HG03558 (cell line): ENCODE measurements around the gene GNA12.
"Not testable (repeated sequence)": the region's sequence is repeated elsewhere in the genome, so short reads cannot be mapped to it uniquely, and the experiment has no call there.

Experiments
- ATAC-seq: cut with Tn5 transposase; IDR thresholded peaks from one replicate; pipeline ENCODE4 v1.9.1; 2021; ENCODE audit warnings: moderate number of reproducible peaks; ENCODE audit not compliant: unreplicated experiment; ENCODE audit errors: extremely low read depth

GNA12 gene

GRCh38 chr7:2706685-2707126, 137.4 kb downstream of the GNA12 start:
- ATAC-seq, result no peak

GRCh38 chr7:2705371-2706096, 138.6 kb downstream of the GNA12 start:
- ATAC-seq, result no peak

- ATAC-seq, result no peak
These were observed 141.5 kb downstream of the GNA12 start for GRCh38 chr7:2702594-2702957.

- no peak for ATAC-seq
These were observed 142.1 kb downstream of the GNA12 start for GRCh38 chr7:2701832-2702593.

DNA sequence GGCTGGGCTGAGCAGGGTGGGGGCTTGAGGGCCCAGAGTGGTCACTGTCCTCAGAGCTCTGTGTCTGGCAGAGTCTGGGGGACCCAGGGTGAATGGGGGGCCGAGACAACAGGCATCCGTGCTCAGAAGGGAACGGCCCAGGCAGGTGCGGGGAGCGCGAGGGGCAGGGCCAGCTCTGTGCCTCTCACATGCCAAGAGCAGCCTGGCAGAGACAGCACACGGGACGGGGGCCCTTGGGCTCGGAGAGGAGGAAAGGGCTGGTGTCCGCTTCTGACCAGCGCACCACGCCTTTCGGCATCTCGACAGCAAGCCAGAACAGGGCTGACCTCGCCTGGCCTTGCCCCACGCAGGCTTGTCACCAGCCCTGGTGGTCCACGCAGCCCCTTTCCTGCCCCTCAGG, 142.7 kb downstream of the GNA12 start:
- no peak for ATAC-seq

DNA sequence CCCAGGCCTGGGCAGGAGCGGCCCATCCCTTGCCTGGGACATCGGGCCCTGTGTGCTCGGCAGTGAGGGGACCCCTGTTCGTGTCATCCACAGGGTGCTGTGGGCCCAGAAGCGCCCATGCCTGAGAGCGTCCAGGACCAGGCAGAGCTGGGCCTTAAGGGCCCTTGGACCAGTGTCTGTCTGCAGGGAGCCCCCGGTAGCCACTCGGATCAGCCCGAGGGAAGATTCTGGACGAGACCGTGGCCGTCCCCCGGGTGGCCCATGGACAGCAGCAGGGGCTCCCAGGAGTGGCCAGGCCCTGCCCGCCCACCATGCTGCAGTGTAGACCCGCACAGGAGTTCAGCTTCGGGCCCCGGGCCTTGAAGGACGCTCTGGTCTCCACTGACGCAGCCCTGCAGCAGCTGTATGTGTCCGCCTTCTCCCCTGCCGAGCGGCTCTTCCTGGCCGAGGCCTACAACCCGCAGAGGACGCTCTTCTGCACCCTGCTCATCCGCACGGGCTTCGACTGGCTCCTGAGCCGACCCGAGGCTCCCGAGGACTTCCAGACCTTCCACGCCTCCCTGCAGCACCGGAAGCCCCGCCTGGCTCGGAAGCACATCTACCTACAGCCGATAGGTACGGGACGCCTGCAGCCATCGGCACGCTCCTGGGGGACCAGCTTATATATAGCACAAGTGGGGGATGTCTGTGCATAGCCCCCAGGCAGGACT, 143.8 kb downstream of the GNA12 start:
- ATAC-seq, result no peak

DNA sequence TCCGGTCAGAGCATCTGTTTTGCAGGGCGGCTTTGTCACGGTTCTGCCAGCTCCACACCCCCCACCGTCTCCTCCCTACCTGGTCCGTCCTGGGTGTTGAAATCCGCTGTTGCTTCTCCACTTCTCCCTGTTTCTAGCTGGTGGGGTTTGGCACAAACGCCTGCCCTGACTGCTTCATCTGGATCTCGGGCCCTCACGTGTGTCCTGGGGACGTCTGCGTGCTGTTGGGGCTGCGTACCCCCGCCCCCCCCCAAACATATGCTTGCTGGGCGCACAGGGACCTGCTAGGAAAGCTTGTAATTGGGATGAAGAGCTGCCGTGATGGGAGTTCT, 144.9 kb downstream of the GNA12 start:
- no peak for ATAC-seq

DNA sequence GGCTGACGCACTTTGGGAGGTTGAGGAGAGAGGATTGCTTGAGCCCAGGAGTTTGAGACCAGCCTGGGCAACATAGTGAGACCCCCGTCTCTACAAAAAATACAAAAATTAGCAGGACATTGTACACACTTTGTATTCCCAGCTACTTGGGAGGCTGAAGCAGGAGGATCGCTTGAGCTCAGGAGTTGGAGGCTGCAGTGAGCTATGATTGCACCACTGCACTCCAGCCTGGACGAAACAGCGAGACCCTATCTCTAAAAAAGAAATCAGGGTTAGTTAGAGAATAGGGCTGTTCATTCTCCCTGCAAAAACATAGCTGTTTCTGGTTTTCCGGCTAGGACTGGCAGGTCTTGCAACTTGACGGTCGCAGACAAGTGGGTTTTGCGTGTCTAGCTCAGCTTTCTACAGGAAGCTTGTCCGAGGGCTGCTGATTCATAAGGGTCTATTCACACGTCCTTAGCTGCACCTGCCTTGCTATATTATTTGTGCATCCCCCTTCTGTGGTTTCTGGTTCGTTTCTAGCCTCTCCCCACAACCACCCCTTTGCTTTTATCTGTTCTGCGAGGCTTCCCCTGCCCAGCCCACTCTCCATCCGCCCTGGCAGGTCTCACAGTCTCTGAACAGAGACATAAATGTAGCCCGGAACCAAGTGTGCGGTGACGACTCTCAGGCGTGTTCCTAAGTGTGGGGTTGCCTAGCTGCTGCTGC, 145.4 kb downstream of the GNA12 start:
- peak; percentile 87 for ATAC-seq

GRCh38 chr7:2694122-2694436, 150.0 kb downstream of the GNA12 start:
- not testable (repeated sequence) for ATAC-seq

DNA sequence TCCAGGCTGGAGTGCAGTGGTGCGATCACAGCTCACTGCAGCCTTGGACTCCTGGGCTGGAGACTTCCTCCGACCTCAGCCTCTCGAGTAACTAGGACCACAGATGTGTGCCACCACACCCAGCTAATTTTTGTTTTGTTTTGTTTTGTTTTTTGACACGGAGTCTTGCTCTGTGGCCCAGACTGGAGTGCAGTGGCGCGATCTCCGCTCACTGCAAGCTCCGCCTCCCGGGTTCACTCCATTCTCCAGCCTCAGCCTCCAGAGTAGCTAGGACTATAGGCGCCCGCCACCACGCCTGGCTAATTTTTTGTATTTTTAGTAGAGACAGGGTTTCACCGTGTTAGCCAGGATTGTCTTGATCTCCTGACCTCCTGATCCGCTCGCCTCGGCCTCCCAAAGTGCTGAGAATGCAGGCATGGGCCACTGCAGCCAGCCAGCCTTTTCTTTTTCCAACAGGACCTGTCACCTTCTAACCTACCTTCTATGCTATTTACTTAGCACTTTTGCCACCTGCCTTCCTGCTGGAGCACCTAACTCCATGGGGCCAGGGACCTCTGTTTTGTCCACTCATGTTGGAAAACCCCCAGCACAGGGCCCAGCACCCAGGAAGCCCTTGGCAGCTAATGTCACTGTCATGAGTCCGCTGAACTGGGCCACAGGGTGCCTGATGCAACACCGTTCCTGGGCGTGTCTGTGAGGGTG, 150.5 kb downstream of the GNA12 start:
- not testable (repeated sequence) for ATAC-seq

- ATAC-seq, result no peak
These were observed 151.6 kb downstream of the GNA12 start for GRCh38 chr7:2692543-2692942.

- not testable (repeated sequence) for ATAC-seq
These were observed 152.1 kb downstream of the GNA12 start for GRCh38 chr7:2691932-2692439.

DNA sequence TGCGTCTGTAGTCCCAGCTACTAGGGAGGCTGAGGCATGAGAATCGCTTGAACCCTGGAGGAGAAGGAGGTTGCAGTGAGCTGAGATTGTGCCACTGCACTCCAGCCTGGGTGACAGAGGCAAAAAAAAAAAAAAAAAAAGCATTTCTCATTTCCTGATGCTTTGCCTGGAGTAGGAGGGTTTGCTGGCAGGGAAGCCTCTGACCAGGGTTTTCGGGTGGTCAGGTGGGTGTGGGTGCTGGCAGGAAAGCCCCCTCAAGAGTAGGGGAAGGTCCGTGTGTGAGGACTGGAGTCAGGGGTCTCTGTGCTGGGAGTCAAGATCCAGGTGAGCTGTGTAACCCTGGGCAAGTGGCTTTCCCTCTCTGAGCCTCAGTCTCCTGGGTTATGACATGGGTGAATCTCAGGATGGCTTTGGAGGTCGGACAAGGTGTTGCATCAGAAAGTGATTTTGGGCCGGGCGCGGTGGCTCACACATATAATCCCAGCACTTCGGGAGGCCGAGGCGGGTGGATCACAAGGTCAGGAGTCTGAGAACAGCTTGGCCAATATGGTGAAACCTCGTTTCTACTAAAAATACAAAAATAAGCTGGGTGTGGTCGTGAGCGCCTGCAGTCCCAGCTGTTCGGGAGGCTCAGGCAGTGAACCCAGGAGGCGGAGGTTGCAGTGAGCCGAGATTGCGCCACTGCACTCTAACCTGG, 152.9 kb downstream of the GNA12 start:
- ATAC-seq, result no peak

DNA sequence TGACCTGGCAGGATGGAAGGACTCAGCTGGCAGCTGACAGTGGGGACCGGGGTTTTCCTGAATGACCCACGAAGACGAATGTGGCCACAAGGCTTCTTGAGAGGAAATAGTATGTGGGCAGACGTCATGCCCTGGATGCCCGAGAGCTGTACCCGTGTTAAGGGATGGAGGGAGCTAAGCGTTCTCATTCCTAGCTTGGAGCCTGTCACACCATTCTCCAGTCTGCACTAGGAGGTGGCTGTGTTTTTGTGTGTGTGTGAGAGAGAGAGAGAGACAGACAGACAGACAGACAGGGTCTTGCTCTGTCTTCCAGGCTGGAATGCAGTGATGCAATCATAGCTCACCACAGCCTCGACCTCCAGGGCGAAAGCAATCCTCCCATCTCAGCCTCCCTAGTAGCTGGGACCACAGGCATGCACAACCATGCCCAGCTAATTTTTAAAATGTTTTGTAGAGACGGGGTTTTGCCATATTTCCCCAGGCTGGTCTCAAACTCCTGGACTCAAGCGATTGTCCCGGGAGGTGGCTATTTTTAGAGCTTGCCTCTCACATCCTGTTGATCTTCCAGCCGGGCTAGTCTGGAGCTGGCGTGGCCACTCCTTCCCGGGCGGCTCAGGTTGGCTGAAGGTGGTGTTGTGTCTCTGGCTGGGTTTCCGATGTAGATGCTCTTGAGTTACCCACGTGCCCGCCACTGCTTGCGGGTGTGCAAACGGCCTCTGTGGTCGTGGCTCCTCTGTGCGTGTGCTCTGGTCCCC, 154.0 kb downstream of the GNA12 start:
- ATAC-seq, result no peak

DNA sequence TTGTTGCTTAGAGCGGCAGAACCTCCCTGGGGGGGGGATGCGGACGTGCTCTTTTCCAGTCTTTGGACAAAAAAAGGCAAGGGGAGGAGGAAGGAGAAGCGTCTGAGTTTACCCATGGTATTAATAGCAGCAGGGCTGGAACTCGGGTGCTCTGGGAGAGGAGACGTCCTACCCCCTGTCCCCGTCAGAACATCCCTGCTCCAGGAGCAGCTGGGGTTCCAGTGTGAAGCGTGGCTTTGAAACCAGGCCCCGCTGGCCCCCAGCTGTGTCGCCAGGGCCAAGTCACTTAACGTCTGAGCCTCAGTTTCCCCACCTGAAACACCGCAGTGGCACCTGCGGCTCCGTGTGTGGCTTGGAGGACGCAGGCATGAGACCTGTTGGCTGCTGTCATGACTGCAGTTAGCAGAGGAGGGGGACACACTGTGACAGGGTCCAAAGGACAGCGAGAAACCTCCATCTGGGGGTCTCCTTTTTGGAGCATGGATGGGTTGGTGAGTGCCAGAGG, 154.7 kb downstream of the GNA12 start:
- no peak for ATAC-seq

DNA sequence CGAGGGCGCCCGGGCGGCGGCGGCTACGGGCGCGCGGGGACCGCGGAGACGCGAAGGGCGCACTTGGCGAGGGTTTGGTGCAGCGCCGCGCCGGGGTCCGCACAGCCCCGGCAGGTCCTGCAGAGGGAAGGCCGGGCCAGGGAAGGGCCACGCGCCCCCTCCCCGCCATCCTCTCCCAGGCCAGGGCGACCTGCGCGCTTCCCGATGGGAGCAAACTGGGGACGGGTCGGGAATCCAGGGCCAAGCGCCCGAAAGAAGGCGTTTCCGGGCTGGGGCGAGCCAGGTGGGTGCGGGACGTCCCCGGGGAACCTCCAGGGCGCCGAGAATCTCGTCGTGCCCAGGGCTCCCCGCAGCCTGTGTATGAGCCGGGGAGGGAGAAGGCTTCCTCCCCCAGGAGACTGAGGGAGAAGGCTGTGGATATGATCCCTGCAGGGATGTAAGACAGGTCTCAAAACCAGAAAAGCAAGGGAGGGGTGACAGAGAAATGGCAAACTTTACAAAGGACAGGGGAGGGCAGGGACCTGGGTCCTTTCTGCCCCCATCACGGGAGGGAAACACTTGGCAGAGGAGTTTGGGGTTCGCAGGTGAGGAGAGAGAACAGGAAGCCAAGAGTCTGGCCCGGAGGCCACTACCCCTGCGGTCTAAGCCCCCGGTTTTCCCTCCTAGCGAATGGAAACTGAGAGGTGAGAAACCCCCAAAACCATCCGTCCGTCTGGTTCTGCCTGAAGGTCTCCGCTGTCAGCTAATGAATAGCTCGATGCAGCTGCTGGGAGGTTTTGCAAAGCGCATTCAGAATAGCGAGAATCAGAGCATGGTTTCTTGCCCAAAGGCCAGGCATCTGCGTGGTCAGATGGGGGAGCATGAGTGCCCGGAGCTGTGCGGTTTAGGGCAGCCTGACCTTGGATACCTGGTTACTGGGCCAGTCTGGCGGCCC, 155.4 kb downstream of the GNA12 start:
- ATAC-seq, result peak; percentile 74

DNA sequence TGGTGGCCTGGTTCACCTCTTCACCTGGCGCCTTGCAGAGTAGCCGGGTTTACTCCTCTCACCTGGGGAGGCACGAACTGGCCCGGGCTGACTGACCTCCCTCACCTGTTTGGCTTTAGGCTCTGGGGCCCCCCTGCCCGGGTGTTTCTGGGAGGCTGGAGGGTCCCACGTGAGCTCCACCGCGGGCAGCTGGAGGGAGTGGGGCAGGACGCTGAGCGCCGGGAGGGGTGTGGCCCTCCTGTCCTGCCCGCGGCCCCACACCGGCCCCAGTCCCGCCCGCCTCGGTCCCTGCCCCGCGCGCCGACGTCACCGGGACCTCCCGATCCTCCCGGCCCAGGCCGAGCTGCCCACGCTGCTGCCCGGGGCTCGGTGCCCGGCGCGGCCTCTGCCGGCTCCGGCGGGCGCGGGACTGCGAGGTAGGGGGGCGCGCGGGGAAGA, 156.2 kb downstream of the GNA12 start, which contains the start of gene AMZ1:
TSS of gene AMZ1 (plus strand) at position 322 of the 438 bp plus-strand sequence. CDS start 12,250 bp downstream, outside the sequence.
- ATAC-seq, result no peak
